Tibial nerve (tissue), 4 donors: ENCODE measurements around the gene PKD2. TPM values are rescaled to one million over a fixed set of nuclear protein-coding genes. Genes with fewer than 3 reads are reported as not detected.

Source experiments
- DNase-seq, 2 donors: peaks; one replicate each; pipeline ENCODE4 v3.0.0-alpha.2; 2019; ENCODE audit warnings: low spot score in 2 of 2
- H3K27ac ChIP-seq, 4 donors: fragments of 200-600 bp; sonication (generic) in 3 of 4; one replicate each; pipeline ENCODE4 v1.5.1; 2017 to 2019; ENCODE audit warnings: mild to moderate bottlenecking in 1 of 4
- H3K27me3 ChIP-seq, 2 donors: fragments of 200-600 bp; sonication (generic) in 1 of 2; one replicate each; pipeline versions ENCODE4 v1.5.1 to v1.6.0; 2017 to 2019
- H3K36me3 ChIP-seq, 3 donors: fragments of 200-600 bp; sonication (generic); one replicate each; pipeline ENCODE4 v1.5.1; 2018 to 2019
- H3K4me1 ChIP-seq, 4 donors: fragments of 200-600 bp; sonication (generic) in 3 of 4; one replicate each; pipeline ENCODE4 v1.5.1; 2017 to 2019
- H3K4me3 ChIP-seq, 4 donors: fragments of 200-600 bp; sonication (generic) in 3 of 4; one replicate each; pipeline ENCODE4 v1.5.1; 2017 to 2019; ENCODE audit warnings: mild to moderate bottlenecking in 1 of 4, moderate library complexity in 1 of 4
- H3K9me3 ChIP-seq, 4 donors: fragments of 200-600 bp; sonication (generic) in 3 of 4; one replicate each; pipeline ENCODE4 v1.5.1; 2017 to 2019
- CTCF ChIP-seq, 5 experiments: fragments of 200-600 bp in 3 of 5; fragments of 450-650 bp in 2 of 5; sonication (generic) in 3 of 5; IDR thresholded peaks; one replicate each; pipeline ENCODE4 v1.5.1; 2016 to 2019; ENCODE audit warnings: antibody characterized with exemption in 5 of 5, mild to moderate bottlenecking in 3 of 5, moderate library complexity in 2 of 5
- EP300 ChIP-seq, 2 donors: sonication (generic); formaldehyde crosslinking; IDR thresholded peaks; one replicate each; pipeline ENCODE4 v1.6.1; 2017; ENCODE audit warnings: antibody characterized with exemption in 2 of 2, mild to moderate bottlenecking in 1 of 2
- POLR2A ChIP-seq, 2 donors: fragments of 450-650 bp; IDR thresholded peaks; one replicate each; pipeline ENCODE4 v1.6.1; 2017; ENCODE audit warnings: antibody characterized with exemption in 2 of 2, mild to moderate bottlenecking in 2 of 2, moderate library complexity in 2 of 2
- WGBS, 2 donors: methylation state at CpG; one replicate each; pipeline ENCODE4 v1.1.5; 2018; 5-methylcytosine and 5-hydroxymethylcytosine counted together
- total RNA-seq, 4 donors: library from RNA; depleted of rRNA; stranded (reverse); fragments of >200 nt; gene quantifications; one replicate each; pipeline ENCODE4 v1.1.0, GENCODE V29; 2016

PKD2 gene
- total RNA-seq, 4 donors from 2014 or later, result 92.7 to 117 (median 94.7) TPM

GRCh38 chr4:87982036-87982435, 25.4 kb upstream of the PKD2 start:
- Histone ChIP-seq H3K4me3 (no peak overlapping the region), H3K9me3 (no peaks in the 10 kb centered on the region), H3K36me3 (no peaks in the 10 kb centered on the region), H3K27ac (no peak overlapping the region), H3K4me1 (peaks cover 0 to 3% (median 0%) of the 10 kb centered on the region in 4 donors), H3K27me3 (no peaks in the 10 kb centered on the region)
- WGBS, 2 donors, result 80 to 88% methylated on average over 1 of the region's 1 CpG
- TF ChIP-seq POLR2A (IDR thresholded peaks at IDR 0.05) (no peak), CTCF (IDR thresholded peaks at IDR 0.05) (no peak), EP300 (IDR thresholded peaks at IDR 0.05) (no peak)
- no peak for DNase-seq

GRCh38 chr4:87982446-87983010, 24.9 kb upstream of the PKD2 start:
- H3K27ac ChIP-seq, result no peak overlapping the region
- DNase-seq, result no peak
- H3K36me3 ChIP-seq, result no peaks in the 10 kb centered on the region
- WGBS, 2 donors, result 91% methylated on average over 13 of the region's 13 CpGs
- H3K4me1 ChIP-seq, result peaks cover 0 to 3% (median 0%) of the 10 kb centered on the region in 4 donors
- no peaks in the 10 kb centered on the region for H3K9me3 ChIP-seq
- H3K4me3 ChIP-seq, result no peak overlapping the region
- no peaks in the 10 kb centered on the region for H3K27me3 ChIP-seq
- peak in 1 of 2 donors; percentile 19 for TF ChIP-seq EP300 (IDR thresholded peaks at IDR 0.05)
- TF ChIP-seq CTCF (IDR thresholded peaks at IDR 0.05), result no peak
- TF ChIP-seq POLR2A (IDR thresholded peaks at IDR 0.05), result no peak

- Histone ChIP-seq H3K36me3 (no peaks in the 10 kb centered on the region), H3K27me3 (no peaks in the 10 kb centered on the region), H3K4me1 (peaks cover 0 to 3% (median 0%) of the 10 kb centered on the region in 4 donors), H3K4me3 (no peak overlapping the region), H3K9me3 (no peaks in the 10 kb centered on the region), H3K27ac (no peak overlapping the region)
- WGBS, 2 donors, result 92 to 93% methylated on average over 2 of the region's 2 CpGs
- DNase-seq, result no peak
- TF ChIP-seq POLR2A (IDR thresholded peaks at IDR 0.05) (no peak), CTCF (IDR thresholded peaks at IDR 0.05) (no peak), EP300 (IDR thresholded peaks at IDR 0.05) (no peak)
These were observed 23.4 kb upstream of the PKD2 start for GRCh38 chr4:87983996-87984395.

- TF ChIP-seq EP300 (IDR thresholded peaks at IDR 0.05) (no peak), CTCF (IDR thresholded peaks at IDR 0.05) (peak; percentile 24 to 62 (median 52)), POLR2A (IDR thresholded peaks at IDR 0.05) (no peak)
- H3K27me3 ChIP-seq, result no peaks in the 10 kb centered on the region
- 0 to 13% methylated on average over 1 of the region's 1 CpG for WGBS, 2 donors
- H3K4me3 ChIP-seq, result no peak overlapping the region
- H3K9me3 ChIP-seq, result no peaks in the 10 kb centered on the region
- no peaks in the 10 kb centered on the region for H3K36me3 ChIP-seq
- no peak overlapping the region for H3K27ac ChIP-seq
- DNase-seq, result peak in 1 of 2 donors; percentile 39
- H3K4me1 ChIP-seq, result peaks cover 0 to 3% (median 0%) of the 10 kb centered on the region in 4 donors
These were observed 22.1 kb upstream of the PKD2 start for GRCh38 chr4:87985097-87985886.

- no peaks in the 10 kb centered on the region for H3K9me3 ChIP-seq
- H3K4me1 ChIP-seq, result peaks cover 0 to 3% (median 0%) of the 10 kb centered on the region in 4 donors
- WGBS, 2 donors, result 50 to 56% methylated on average over 4 of the region's 4 CpGs
- no peak overlapping the region for H3K4me3 ChIP-seq
- TF ChIP-seq CTCF (IDR thresholded peaks at IDR 0.05), result no peak
- TF ChIP-seq POLR2A (IDR thresholded peaks at IDR 0.05), result no peak
- TF ChIP-seq EP300 (IDR thresholded peaks at IDR 0.05), result no peak
- H3K27me3 ChIP-seq, result no peaks in the 10 kb centered on the region
- no peaks in the 10 kb centered on the region for H3K36me3 ChIP-seq
- DNase-seq, result no peak
- no peak overlapping the region for H3K27ac ChIP-seq
These were observed 21.6 kb upstream of the PKD2 start for GRCh38 chr4:87985887-87986200.
